ENCODE data around the gene DCTD. TPM values are rescaled to one million over a fixed set of nuclear protein-coding genes. Genes with fewer than 3 reads are reported as not detected.

Gene DCTD
- total RNA-seq, 1 donor from 2014 or later: 36.0 TPM

Other genes starting within 250 kb of the DCTD start
- gene WWC2, start 181.9 kb upstream of the DCTD start, total RNA-seq: 24.0 TPM

All from skin of body (tissue), 1 donor.